Lower lobe of right lung (tissue), 2 donors: ENCODE measurements around the gene ADAR. TPM values are rescaled to one million over a fixed set of nuclear protein-coding genes. Genes with fewer than 3 reads are reported as not detected.
A peak's percentile ranks its signal among the peaks of the same experiment; 100 is the strongest.

Experiments
- ATAC-seq, 2 donors: fragments of 200-7000 bp; cut with Tn5 transposase; one replicate each; pipeline ENCODE4 v1.9.1; 2020 to 2022; ENCODE audit warnings: mild to moderate bottlenecking in 2 of 2, moderate library complexity in 2 of 2
- DNase-seq: peaks from one replicate; pipeline ENCODE4 v3.0.0-alpha.2; 2020
- H3K27ac ChIP-seq: fragments of 200-600 bp; one replicate; pipeline ENCODE4 v1.8.0; 2022
- H3K27me3 ChIP-seq: fragments of 200-600 bp; one replicate; pipeline ENCODE4 v1.8.0; 2022; ENCODE audit warnings: low read depth
- H3K36me3 ChIP-seq: fragments of 200-600 bp; one replicate; pipeline ENCODE4 v1.8.0; 2022; ENCODE audit warnings: mild to moderate bottlenecking
- H3K4me1 ChIP-seq: fragments of 200-600 bp; one replicate; pipeline ENCODE4 v1.8.0; 2022
- H3K4me3 ChIP-seq: fragments of 200-600 bp; one replicate; pipeline ENCODE4 v1.8.0; 2022; ENCODE audit warnings: mild to moderate bottlenecking
- H3K9me3 ChIP-seq: fragments of 200-600 bp; one replicate; pipeline ENCODE4 v1.8.0; 2022
- CTCF ChIP-seq: fragments of 200-600 bp; IDR thresholded peaks from one replicate; pipeline ENCODE4 v1.8.0; 2022; ENCODE audit warnings: antibody characterized with exemption, mild to moderate bottlenecking
- intact Hi-C: fragments of 100-400 bp; cut with DNase I; formaldehyde crosslinking; loops from one replicate; pipeline ENCODE4 v1.11.0; 2022
- total RNA-seq: library from RNA; stranded (reverse); fragmentation: NEBNext Ultra II Directional; extraction: Animal tissue kit (Norgen Biotek cat#: 25700); gene quantifications from one replicate; pipeline ENCODE4 v1.2.1, GENCODE V29; 2021
- donor health status: DM: no; HTN: yes; CAD: no; lungs with severe emphysema.

ADAR gene
- total RNA-seq, 1 donor from 2014 or later = 202 TPM

GRCh38 chr1:154557939-154558719, 49.9 kb downstream of the ADAR start, which contains the start of gene UBE2Q1:
TSS of gene UBE2Q1 (minus strand) at chr1:154558662. CDS start at chr1:154558553, 109 bp downstream.
- intact Hi-C loops = no loop called here
- Histone ChIP-seq H3K36me3 (peaks cover 31% of the 10 kb centered on the region), H3K9me3 (no peaks in the 10 kb centered on the region), H3K27ac (peak within 1 kb of the TSS; percentile 91), H3K4me3 (peak within 1 kb of the TSS; percentile 98), H3K27me3 (no peaks in the 10 kb centered on the region), H3K4me1 (peaks cover 35% of the 10 kb centered on the region)
- ATAC-seq = peak in 1 of 2 donors; percentile 0
- TF ChIP-seq CTCF = no peak
- DNase-seq = peak; percentile 82

GRCh38 chr1:154557248-154557938, 50.6 kb downstream of the ADAR start:
- DNase-seq = no peak
- no peak for ATAC-seq
- H3K36me3 ChIP-seq = peaks cover 38% of the 10 kb centered on the region
- H3K4me1 ChIP-seq = peaks cover 35% of the 10 kb centered on the region
- H3K27ac ChIP-seq = peak overlapping the region; percentile 91
- intact Hi-C loops = no loop called here
- H3K4me3 ChIP-seq = peak overlapping the region; percentile 98
- no peak for TF ChIP-seq CTCF
- H3K9me3 ChIP-seq = no peaks in the 10 kb centered on the region
- no peaks in the 10 kb centered on the region for H3K27me3 ChIP-seq

- intact Hi-C loops = no loop called here
- H3K4me1 ChIP-seq = peaks cover 35% of the 10 kb centered on the region
- H3K36me3 ChIP-seq = peaks cover 48% of the 10 kb centered on the region
- ATAC-seq (no peak), DNase-seq (no peak)
- peak overlapping the region; percentile 98 for H3K4me3 ChIP-seq
- peak overlapping the region; percentile 39 for H3K27ac ChIP-seq
- TF ChIP-seq CTCF = no peak
- H3K9me3 ChIP-seq = no peaks in the 10 kb centered on the region
- H3K27me3 ChIP-seq = no peaks in the 10 kb centered on the region
Measured at GRCh38 chr1:154556422-154556821, 51.6 kb downstream of the ADAR start.

- peaks cover 77% of the 10 kb centered on the region for H3K36me3 ChIP-seq
- no peaks in the 10 kb centered on the region for H3K27me3 ChIP-seq
- H3K9me3 ChIP-seq = no peaks in the 10 kb centered on the region
- ATAC-seq (no peak), DNase-seq (no peak)
- no peak for TF ChIP-seq CTCF
- intact Hi-C loops = no loop called here
- H3K4me3 ChIP-seq = no peak overlapping the region
- H3K27ac ChIP-seq = no peak overlapping the region
- H3K4me1 ChIP-seq = peaks cover 38% of the 10 kb centered on the region
Measured at GRCh38 chr1:154553056-154554030, 54.6 kb downstream of the ADAR start.

- H3K27me3 ChIP-seq = no peaks in the 10 kb centered on the region
- intact Hi-C loops = no loop called here
- no peak for ATAC-seq
- no peak for TF ChIP-seq CTCF
- DNase-seq = no peak
- no peaks in the 10 kb centered on the region for H3K9me3 ChIP-seq
- H3K27ac ChIP-seq = no peak overlapping the region
- peaks cover 38% of the 10 kb centered on the region for H3K4me1 ChIP-seq
- H3K4me3 ChIP-seq = no peak overlapping the region
- H3K36me3 ChIP-seq = peaks cover 77% of the 10 kb centered on the region
Measured at GRCh38 chr1:154552036-154552435, 56.0 kb downstream of the ADAR start.
